H1 (cell line): Measurements from ENCODE around the gene RNU11. TPM values are rescaled to one million over a fixed set of nuclear protein-coding genes. Genes with fewer than 3 reads are reported as not detected.
"Not testable (repeated sequence)": the region's sequence is repeated elsewhere in the genome, so short reads cannot be mapped to it uniquely, and the experiment has no call there.

Experiments used
- CTCF ChIA-PET: fragments of 300-600 bp; sonication (Branson Sonifier 250); formaldehyde crosslinking; loops from one replicate; lab custom pipeline; 2021; ENCODE audit not compliant: partially characterized antibody; lab: Charles Lee
- POLR2A ChIA-PET: fragments of 300-600 bp; sonication (Branson Sonifier 250); formaldehyde crosslinking; loops from one replicate; lab custom pipeline; 2021; ENCODE audit warnings: inconsistent platforms; ENCODE audit not compliant: partially characterized antibody; lab: Charles Lee
- DNase-seq, 2 experiments: peaks; one replicate each; pipeline versions ENCODE4 v3.0.0 to v3.0.0-alpha.2; 2010 to 2022; ENCODE audit warnings: low spot score in 2 of 2, low read depth in 1 of 2, mixed read lengths in 1 of 2
- FAIRE-seq: peaks from 2 replicates; lab custom pipeline; 2011; peaks lifted over from hg19 to GRCh38; lab: Jason Lieb, UNC
- H2AFZ ChIP-seq: 2 replicates; pipeline ENCODE4 v1.8.1; 2012; ENCODE audit warnings: low read length, inconsistent platforms
- H2AK5ac ChIP-seq: 2 replicates; pipeline ENCODE4 v1.6.1; 2013; ENCODE audit warnings: low read depth, low read length
- H2BK120ac ChIP-seq: replicated peaks from 2 replicates; pipeline ENCODE3; 2013; ENCODE audit warnings: low read depth, low read length, inconsistent platforms
- H2BK12ac ChIP-seq: 2 replicates; pipeline ENCODE4 v1.6.1; 2013; ENCODE audit warnings: low read depth, low read length
- H2BK15ac ChIP-seq: 2 replicates; pipeline ENCODE4 v1.6.1; 2013; ENCODE audit warnings: low read length
- H2BK20ac ChIP-seq: 2 replicates; pipeline ENCODE4 v1.6.1; 2013; ENCODE audit warnings: low read length
- H2BK5ac ChIP-seq: 2 replicates; pipeline ENCODE4 v1.6.1; 2013; ENCODE audit warnings: low read depth, low read length
- H3K14ac ChIP-seq: 2 replicates; pipeline ENCODE4 v1.6.1; 2013; ENCODE audit warnings: inconsistent platforms; ENCODE audit not compliant: insufficient read length
- H3K18ac ChIP-seq: 2 replicates; pipeline ENCODE4 v1.6.1; 2013; ENCODE audit warnings: low read length; ENCODE audit errors: extremely low read depth
- H3K23ac ChIP-seq: 2 replicates; pipeline ENCODE4 v1.6.1; 2013; ENCODE audit warnings: inconsistent platforms; ENCODE audit not compliant: insufficient read length
- H3K23me2 ChIP-seq: 2 replicates; pipeline ENCODE4 v1.6.1; 2013; ENCODE audit warnings: low read depth, low read length
- H3K27ac ChIP-seq: 2 replicates; pipeline ENCODE4 v1.6.1; 2011; ENCODE audit warnings: low read depth, low read length, inconsistent platforms
- H3K27me3 ChIP-seq, 4 experiments: replicated peaks in 1 of 4; 1 replicate in 1 of 4; 2 replicates in 3 of 4; pipeline versions ENCODE4 v1.6.1 to v1.8.1; 2011 to 2013; ENCODE audit warnings: low read length in 3 of 4, mild to moderate bottlenecking in 3 of 4, inconsistent platforms in 2 of 4, mixed read lengths in 2 of 4, moderate library complexity in 1 of 4; ENCODE audit not compliant: control insufficient read depth in 3 of 4, insufficient read depth in 3 of 4; ENCODE audit errors: extremely low read depth in 1 of 4
- H3K36me3 ChIP-seq, 4 experiments: 2 replicates each; pipeline versions ENCODE4 v1.6.1 to v1.8.1; 2011 to 2013; ENCODE audit warnings: mild to moderate bottlenecking in 4 of 4, low read length in 3 of 4, moderate library complexity in 2 of 4, control low read depth in 1 of 4, inconsistent platforms in 1 of 4; ENCODE audit not compliant: insufficient read depth in 4 of 4, control insufficient read depth in 2 of 4
- H3K4ac ChIP-seq: replicated peaks from 2 replicates; pipeline ENCODE3; 2013; ENCODE audit warnings: low read length, low read depth, mixed read lengths, inconsistent platforms; ENCODE audit not compliant: insufficient read length
- H3K4me1 ChIP-seq, 4 experiments: replicated peaks in 1 of 4; 1 replicate in 1 of 4; 2 replicates in 3 of 4; pipeline versions ENCODE4 v1.6.1 to v1.8.1; 2011 to 2013; ENCODE audit warnings: low read length in 3 of 4, inconsistent platforms in 2 of 4, mixed read lengths in 1 of 4; ENCODE audit not compliant: insufficient read depth in 4 of 4, control insufficient read depth in 3 of 4
- H3K4me2 ChIP-seq, 2 experiments: 2 replicates each; pipeline versions ENCODE4 v1.6.1 to v1.8.1; 2011 to 2013; ENCODE audit warnings: low read depth in 2 of 2, low read length in 2 of 2, control low read depth in 1 of 2, inconsistent platforms in 1 of 2, mild to moderate bottlenecking in 1 of 2; ENCODE audit not compliant: insufficient read depth in 1 of 2
- H3K4me3 ChIP-seq, 4 experiments: fragments of 200-600, 300-600 bp in 1 of 4; sonication (generic), shearing (Covaris generic), sonication (Bioruptor Twin) in 1 of 4; 2 replicates each; pipeline versions ENCODE4 v1.5.1 to v1.8.1; 2011 to 2016; ENCODE audit warnings: low read length in 4 of 4, low read depth in 3 of 4, control low read depth in 2 of 4, inconsistent platforms in 2 of 4, mild to moderate bottlenecking in 2 of 4, mixed read lengths in 1 of 4, moderate library complexity in 1 of 4; ENCODE audit not compliant: insufficient read depth in 2 of 4; ENCODE audit errors: extremely low read depth in 1 of 4
- H3K56ac ChIP-seq: replicated peaks from 2 replicates; pipeline ENCODE3; 2013; ENCODE audit warnings: low read depth, mild to moderate bottlenecking, mixed read lengths, low read length, inconsistent platforms; ENCODE audit not compliant: insufficient read length
- H3K79me1 ChIP-seq: 2 replicates; pipeline ENCODE4 v1.6.1; 2013; ENCODE audit warnings: low read depth, low read length, control low read depth
- H3K79me2 ChIP-seq, 2 experiments: 2 replicates each; pipeline versions ENCODE4 v1.6.1 to v1.8.1; 2012 to 2013; ENCODE audit warnings: low read length in 2 of 2, mild to moderate bottlenecking in 2 of 2, inconsistent platforms in 1 of 2; ENCODE audit not compliant: insufficient read depth in 2 of 2, control insufficient read depth in 1 of 2
- H3K9ac ChIP-seq, 4 experiments: replicated peaks in 1 of 4; 1 replicate in 1 of 4; 2 replicates in 3 of 4; pipeline versions ENCODE4 v1.6.1 to v1.8.1; 2011 to 2013; ENCODE audit warnings: low read depth in 3 of 4, low read length in 3 of 4, control low read depth in 2 of 4, mild to moderate bottlenecking in 2 of 4, moderate library complexity in 2 of 4, inconsistent platforms in 1 of 4; ENCODE audit errors: extremely low read depth in 1 of 4
- H3K9me3 ChIP-seq, 2 experiments: 2 replicates each; pipeline versions ENCODE4 v1.6.1 to v1.8.1; 2012 to 2013; ENCODE audit warnings: mild to moderate bottlenecking in 2 of 2, moderate library complexity in 2 of 2, control low read depth in 1 of 2, inconsistent platforms in 1 of 2, low read depth in 1 of 2, low read length in 1 of 2, mixed read lengths in 1 of 2; ENCODE audit not compliant: insufficient read depth in 2 of 2
- H4K20me1 ChIP-seq, 2 experiments: replicated peaks in 1 of 2; 2 replicates each; pipeline versions ENCODE3 to v1.8.1; 2011 to 2013; ENCODE audit warnings: inconsistent platforms in 2 of 2, low read length in 2 of 2, mild to moderate bottlenecking in 1 of 2; ENCODE audit not compliant: insufficient read depth in 2 of 2, control insufficient read depth in 1 of 2
- H4K5ac ChIP-seq: 2 replicates; pipeline ENCODE4 v1.6.1; 2013; ENCODE audit warnings: low read length, low read depth, mixed read lengths, inconsistent platforms; ENCODE audit not compliant: insufficient read length
- H4K8ac ChIP-seq: 2 replicates; pipeline ENCODE4 v1.8.0; 2013; ENCODE audit warnings: mild to moderate bottlenecking, moderate library complexity, low read length, inconsistent platforms; ENCODE audit not compliant: insufficient read depth; ENCODE audit errors: extremely low read depth
- H4K91ac ChIP-seq: replicated peaks from 2 replicates; pipeline ENCODE3; 2013; ENCODE audit warnings: low read length, mixed read lengths, inconsistent platforms; ENCODE audit not compliant: insufficient read length
- JUN ChIP-seq: IDR thresholded peaks from 2 replicates; pipeline ENCODE4 v1.6.1; 2011; ENCODE audit warnings: low read depth, mild to moderate bottlenecking, improper control_type of control experiment, low read length
- JUND ChIP-seq: IDR thresholded peaks from 2 replicates; pipeline ENCODE4 v1.6.1; 2011; ENCODE audit warnings: mild to moderate bottlenecking, improper control_type of control experiment, low read length
- KDM4A ChIP-seq: IDR thresholded peaks from one replicate; pipeline ENCODE4 v1.7.1; 2012; ENCODE audit warnings: low read depth, mild to moderate bottlenecking, moderate library complexity, low read length, inconsistent platforms; ENCODE audit not compliant: severe bottlenecking
- POLR2A ChIP-seq, 2 experiments: IDR thresholded peaks; 1 replicate in 1 of 2; 2 replicates in 1 of 2; pipeline ENCODE4 v1.6.1; 2011; ENCODE audit warnings: low read depth in 2 of 2, low read length in 2 of 2, mild to moderate bottlenecking in 2 of 2; ENCODE audit errors: control extremely low read depth in 1 of 2
- SAP30 ChIP-seq: fragments of 300-600 bp; sonication (generic); IDR thresholded peaks from 2 replicates; pipeline ENCODE4 v1.7.1; 2012; ENCODE audit warnings: low read length, moderate library complexity, mild to moderate bottlenecking, inconsistent platforms; ENCODE audit not compliant: insufficient read depth, insufficient replicate concordance
- SRF ChIP-seq: IDR thresholded peaks from 2 replicates; pipeline ENCODE4 v1.6.1; 2011; ENCODE audit warnings: mild to moderate bottlenecking, low read depth, low read length, moderate library complexity
- TBP ChIP-seq: IDR thresholded peaks from 2 replicates; pipeline ENCODE4 v1.6.1; 2011; ENCODE audit warnings: low read depth, low read length, improper control_type of control experiment
- YY1 ChIP-seq: IDR thresholded peaks from 2 replicates; pipeline ENCODE4 v1.6.1; 2011; ENCODE audit warnings: low read depth, mild to moderate bottlenecking, low read length
- WGBS, 2 experiments: shearing (Covaris generic) in 1 of 2; methylation state at CpG; one replicate each; pipeline versions ENCODE4 v1.1.6 to v1.1.7; 2013 to 2015; ENCODE audit warnings: low lambda C conversion rate in 2 of 2, mixed read lengths in 2 of 2, inconsistent platforms in 1 of 2, low coverage in 1 of 2, missing lambda C conversion rate in 1 of 2; ENCODE audit not compliant: insufficient replicate concordance in 2 of 2, insufficient coverage in 1 of 2, insufficient read length in 1 of 2; ENCODE audit errors: extremely low coverage in 1 of 2, missing lambda C conversion rate in 1 of 2; 5-methylcytosine and 5-hydroxymethylcytosine counted together
- polyA plus RNA-seq, 7 experiments: library from polyadenylated mRNA; depleted of rRNA in 3 of 7; stranded (reverse) in 5 of 7; unstranded in 2 of 7; fragments of >200 nt in 5 of 7; fragments of 200-250 nt in 2 of 7; gene quantifications; 1 replicate in 5 of 7; 2 replicates in 1 of 7; 4 replicates in 1 of 7; pipeline versions ENCODE4 v1.2.1 to v1.2.3, GENCODE V29; 2011 to 2013; ENCODE audit warnings: missing spikeins in 2 of 7, mixed read lengths in 2 of 7
- total RNA-seq: library from RNA; stranded (reverse); fragmentation: NEBNext Ultra II Directional; extraction: Animal tissue kit (Norgen Biotek cat#: 25700); gene quantifications from 2 replicates; pipeline ENCODE4 v1.2.1, GENCODE V29; 2021

RNU11 gene
- total and polyA plus RNA-seq, 2 of the 8 experiments (the other 6 are each of a cell fraction or from before 2014, with no cell fraction given), result not detected

DNA sequence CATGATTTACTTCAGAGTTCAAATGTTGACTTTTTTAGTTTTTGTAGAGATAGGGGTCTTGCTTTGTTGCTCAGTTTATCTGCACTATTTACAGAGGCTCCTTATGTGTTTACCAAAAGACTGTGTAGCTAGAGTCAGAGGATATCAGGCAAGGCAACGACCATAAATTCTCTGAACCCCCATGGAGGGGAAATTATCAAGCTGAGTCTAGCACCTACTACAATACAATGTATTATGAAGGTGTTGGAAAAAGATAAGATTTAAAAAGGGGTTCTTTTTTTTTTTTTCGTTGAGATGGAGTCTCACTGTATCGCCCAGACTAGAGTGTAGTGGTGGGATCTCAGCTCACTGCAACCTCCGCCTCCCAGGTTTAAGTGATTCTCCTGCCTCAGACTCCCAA, 36.5 kb downstream of the RNU11 start (continued):
- TF ChIP-seq JUN, result no peak
- TF ChIP-seq SAP30, result no peak
- TF ChIP-seq SRF, result no peak
- TF ChIP-seq TBP, result no peak
- TF ChIP-seq KDM4A, result no peak
- no peak for TF ChIP-seq JUND
- TF ChIP-seq POLR2A (IDR thresholded peaks at IDR 0.05; ENCODE audit: control extremely low read depth in 1 of 2, low read depth in 2 of 2, low read length in 2 of 2), result no peak
- TF ChIP-seq YY1, result no peak

DNA sequence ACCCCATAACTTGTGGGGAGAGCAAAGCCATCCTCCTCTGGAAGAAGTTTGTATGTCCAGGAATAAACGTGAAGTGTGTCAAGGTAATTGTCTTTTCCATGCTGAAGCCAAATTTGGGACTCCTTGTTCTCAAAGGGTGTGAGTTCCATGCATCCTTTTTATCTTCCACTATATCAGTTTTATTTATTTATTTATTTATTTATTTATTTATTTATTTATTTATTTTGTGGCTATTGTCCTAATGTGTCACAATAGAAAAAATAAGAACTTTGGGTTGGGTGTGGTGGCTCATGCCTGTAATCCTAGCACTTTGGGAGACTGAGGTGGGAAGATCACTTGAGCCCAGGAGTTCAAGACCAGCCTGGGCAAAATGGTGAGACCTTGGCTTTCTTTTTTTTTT, 43.2 kb downstream of the RNU11 start:
- H3K14ac ChIP-seq, H3K27ac ChIP-seq, H2BK20ac ChIP-seq, H3K4me1 ChIP-seq, H3K9ac ChIP-seq, H3K23me2 ChIP-seq, H3K79me2 ChIP-seq, H3K23ac ChIP-seq, H4K20me1 ChIP-seq, H3K4me3 ChIP-seq, H4K91ac ChIP-seq, DNase-seq, H3K18ac ChIP-seq, H4K5ac ChIP-seq, H3K56ac ChIP-seq, H3K4ac ChIP-seq, H2BK15ac ChIP-seq, H2AFZ ChIP-seq, H3K79me1 ChIP-seq, H2BK5ac ChIP-seq, FAIRE-seq, H2BK12ac ChIP-seq, H2BK120ac ChIP-seq, H3K4me2 ChIP-seq, H3K9me3 ChIP-seq, H3K27me3 ChIP-seq, H4K8ac ChIP-seq, H2AK5ac ChIP-seq: not testable (repeated sequence)
- 75% methylated on average over 1 of the region's 1 CpG; no CpG with 5 or more reads in 1 of the 2 experiments for WGBS, 2 experiments
- ChIA-PET CTCF (interaction anchor here (0.8 kb wide), 1 partner anchor 10 kb away, joined by 3 read pairs; no protein-coding TSS in a partner anchor), POLR2A (interaction anchor here (0.8 kb wide), 1 partner anchor 110 kb away, joined by 3 read pairs; no protein-coding TSS in a partner anchor)
- H3K36me3 ChIP-seq, result peaks cover 1 to 29% (median 16%) of the 10 kb centered on the region in 4 experiments
